ENCODE measurements around the gene C12orf60.

The C12orf60 gene

GRCh38 chr12:14777271-14777670 lies 26.2 kb upstream of the C12orf60 start:
- no peak for DNase-seq

GRCh38 chr12:14779834-14780233 lies 23.6 kb upstream of the C12orf60 start:
- DNase-seq: no peak

GRCh38 chr12:14780859-14781258 lies 22.6 kb upstream of the C12orf60 start:
- DNase-seq: no peak

- no peak for DNase-seq
Measured at GRCh38 chr12:14781563-14781962, 21.9 kb upstream of the C12orf60 start.

GRCh38 chr12:14782756-14783155 lies 20.7 kb upstream of the C12orf60 start:
- DNase-seq: no peak

- DNase-seq: no peak
Measured at GRCh38 chr12:14784471-14784870, 19.0 kb upstream of the C12orf60 start.

- DNase-seq: no peak
Measured at GRCh38 chr12:14785568-14785967, 17.9 kb upstream of the C12orf60 start.

GRCh38 chr12:14795028-14795448 lies 8.4 kb upstream of the C12orf60 start:
- DNase-seq: no peak

GRCh38 chr12:14802247-14802646 lies 1.2 kb upstream of the C12orf60 start:
- no peak for DNase-seq

GRCh38 chr12:14802721-14803010 lies 804 bp upstream of the C12orf60 start:
- no peak for DNase-seq

- DNase-seq: no peak
Measured at GRCh38 chr12:14803830-14804160, 325 bp downstream of the C12orf60 start.

GRCh38 chr12:14810167-14810952 lies 6.9 kb downstream of the C12orf60 start:
- no peak for DNase-seq

- no peak for DNase-seq
Measured at GRCh38 chr12:14810953-14811483, 7.5 kb downstream of the C12orf60 start.

- DNase-seq: no peak
Measured at GRCh38 chr12:14811486-14811885, 8.0 kb downstream of the C12orf60 start.

GRCh38 chr12:14814014-14814413 lies 10.5 kb downstream of the C12orf60 start, which contains the start of gene SMCO3:
TSS of gene SMCO3 (minus strand) at chr12:14814182. CDS start at chr12:14806680, 7,502 bp downstream.
- no peak for DNase-seq

- no peak for DNase-seq
Measured at GRCh38 chr12:14824012-14824634, 20.7 kb downstream of the C12orf60 start.

GRCh38 chr12:14825256-14825655 lies 21.8 kb downstream of the C12orf60 start:
- DNase-seq: no peak

GRCh38 chr12:14826491-14826890 lies 23.0 kb downstream of the C12orf60 start:
- DNase-seq: no peak

- no peak for DNase-seq
Measured at GRCh38 chr12:14827043-14827442, 23.6 kb downstream of the C12orf60 start.

- DNase-seq: no peak
Measured at GRCh38 chr12:14828892-14829291, 25.4 kb downstream of the C12orf60 start.

- DNase-seq: no peak
Measured at GRCh38 chr12:14833336-14833735, 29.9 kb downstream of the C12orf60 start.

GRCh38 chr12:14833952-14834351 lies 30.5 kb downstream of the C12orf60 start:
- no peak for DNase-seq

GRCh38 chr12:14834509-14834908 lies 31.0 kb downstream of the C12orf60 start:
- no peak for DNase-seq
